LNCAP (cell line): ENCODE results near the gene SPAG9.

Source experiments
- TF ChIP-seq, protein P1 (sequence below): fragments of 450-650 bp; IDR thresholded peaks from 2 replicates; pipeline ENCODE4 v1.5.1; 2017; ENCODE audit warnings: mild to moderate bottlenecking

The SPAG9 gene

GRCh38 chr17:50949989-50950877 lies 170.4 kb downstream of the SPAG9 start:
- TF ChIP-seq, protein P1, sequence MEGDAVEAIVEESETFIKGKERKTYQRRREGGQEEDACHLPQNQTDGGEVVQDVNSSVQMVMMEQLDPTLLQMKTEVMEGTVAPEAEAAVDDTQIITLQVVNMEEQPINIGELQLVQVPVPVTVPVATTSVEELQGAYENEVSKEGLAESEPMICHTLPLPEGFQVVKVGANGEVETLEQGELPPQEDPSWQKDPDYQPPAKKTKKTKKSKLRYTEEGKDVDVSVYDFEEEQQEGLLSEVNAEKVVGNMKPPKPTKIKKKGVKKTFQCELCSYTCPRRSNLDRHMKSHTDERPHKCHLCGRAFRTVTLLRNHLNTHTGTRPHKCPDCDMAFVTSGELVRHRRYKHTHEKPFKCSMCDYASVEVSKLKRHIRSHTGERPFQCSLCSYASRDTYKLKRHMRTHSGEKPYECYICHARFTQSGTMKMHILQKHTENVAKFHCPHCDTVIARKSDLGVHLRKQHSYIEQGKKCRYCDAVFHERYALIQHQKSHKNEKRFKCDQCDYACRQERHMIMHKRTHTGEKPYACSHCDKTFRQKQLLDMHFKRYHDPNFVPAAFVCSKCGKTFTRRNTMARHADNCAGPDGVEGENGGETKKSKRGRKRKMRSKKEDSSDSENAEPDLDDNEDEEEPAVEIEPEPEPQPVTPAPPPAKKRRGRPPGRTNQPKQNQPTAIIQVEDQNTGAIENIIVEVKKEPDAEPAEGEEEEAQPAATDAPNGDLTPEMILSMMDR: peak; percentile 81; the same call in 1 of the 2 replicates

GRCh38 chr17:50949128-50949988 lies 171.3 kb downstream of the SPAG9 start:
- TF ChIP-seq, protein P1: no peak

DNA sequence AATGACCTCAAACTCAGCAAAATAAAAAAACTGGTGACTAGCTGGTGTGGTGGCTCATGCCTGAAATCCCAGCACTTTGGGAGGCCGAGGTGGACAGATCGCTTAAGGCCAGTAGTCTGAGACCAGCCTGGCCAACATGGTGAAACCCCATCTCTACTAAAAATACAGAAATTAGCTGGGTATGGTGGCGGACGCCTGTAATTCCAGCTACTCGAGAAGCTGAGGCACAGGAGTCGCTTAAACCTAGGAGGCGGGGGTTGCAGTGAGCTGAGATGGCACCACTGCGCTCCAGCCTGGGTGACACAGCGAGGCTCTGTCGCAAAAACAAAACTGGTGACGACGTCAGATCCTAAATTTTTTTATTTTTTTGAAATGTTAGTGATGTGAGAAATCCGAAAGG lies 172.0 kb downstream of the SPAG9 start:
- TF ChIP-seq, protein P1: no peak

DNA sequence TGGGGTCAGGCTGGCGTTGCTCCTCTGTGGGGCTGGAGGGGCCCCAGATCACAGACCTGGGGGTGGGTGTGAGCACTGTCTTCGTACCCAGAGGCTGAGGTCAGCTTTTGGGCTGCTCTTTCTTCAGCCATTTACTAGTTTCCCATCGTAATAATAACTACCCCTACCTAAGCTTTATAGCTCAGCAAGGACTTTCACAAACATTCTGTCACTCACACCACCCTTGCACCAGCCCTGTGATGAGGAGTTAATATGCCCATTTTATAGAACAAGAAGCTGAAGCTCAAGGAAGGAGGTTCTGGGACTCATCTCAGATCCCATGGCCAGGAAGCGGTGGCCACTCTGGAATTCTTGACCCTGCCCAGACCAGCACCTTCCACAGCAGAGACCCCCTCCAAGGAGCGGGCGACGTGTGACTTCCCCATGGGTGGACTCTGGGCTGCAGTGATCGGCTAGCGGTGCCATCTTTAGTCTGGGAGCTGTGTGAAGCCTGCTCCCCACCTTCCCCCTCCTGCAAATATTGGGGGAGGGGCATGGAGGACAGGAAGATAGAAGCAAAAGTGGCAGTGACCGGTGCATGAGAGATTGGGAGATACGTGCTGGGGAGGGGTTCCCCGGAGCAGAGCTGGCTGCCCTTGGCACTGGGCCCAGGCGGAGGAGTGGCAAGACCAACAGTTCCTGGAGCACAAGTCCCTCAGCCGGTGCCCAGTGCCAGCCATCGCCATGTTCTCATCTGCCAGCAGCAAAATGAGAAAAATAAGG lies 172.7 kb downstream of the SPAG9 start:
- TF ChIP-seq, protein P1: no peak

- TF ChIP-seq, protein P1: no peak
Measured at GRCh38 chr17:50946891-50947781, 173.5 kb downstream of the SPAG9 start.

- TF ChIP-seq, protein P1: no peak
Measured at GRCh38 chr17:50946223-50946890, 174.3 kb downstream of the SPAG9 start.
